ENCODE data around the gene DIRAS1. TPM values are rescaled to one million over a fixed set of nuclear protein-coding genes. Genes with fewer than 3 reads are reported as not detected.

The DIRAS1 gene
- total RNA-seq, 2 donors from 2014 or later = 2.3 TPM; not detected in 1

DNA sequence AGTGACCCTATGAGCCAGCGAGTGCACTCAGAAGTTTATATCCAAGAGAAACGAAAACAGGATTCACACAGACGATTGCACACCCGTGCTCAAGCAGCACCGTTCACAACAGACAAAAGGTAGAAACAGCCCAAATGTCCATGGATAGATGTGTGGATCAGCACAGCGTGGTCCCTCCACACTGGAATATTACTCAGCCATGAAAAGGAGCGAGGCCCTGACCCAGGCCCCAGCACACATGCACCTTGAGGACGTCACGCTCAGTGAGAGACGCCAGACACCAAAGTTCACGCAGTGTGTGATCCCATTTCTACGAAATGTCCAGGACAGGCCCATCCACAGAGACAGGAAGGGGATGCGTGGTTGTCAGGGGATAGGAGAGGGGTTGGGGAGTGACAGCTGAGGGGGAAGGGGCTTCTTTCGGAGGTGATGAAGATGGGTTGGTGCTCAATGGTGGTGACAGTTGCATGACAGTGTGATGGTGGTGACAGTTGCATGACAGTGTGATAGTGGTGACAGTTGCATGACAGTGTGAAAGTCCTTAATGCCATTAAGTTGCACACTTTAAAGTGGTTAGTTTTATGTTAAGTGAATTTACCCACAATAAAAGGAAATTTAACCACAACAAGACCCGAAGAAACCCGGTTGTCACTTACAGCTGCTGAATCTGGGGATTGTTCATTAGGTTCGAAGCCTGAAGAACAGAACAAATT is 37.6 kb upstream of the DIRAS1 start:
- peak; percentile 6 for ATAC-seq (ENCODE audit: insufficient number of reproducible peaks, low FRiP score, low read depth)
- no peaks in the 10 kb centered on the region for H3K9me3 ChIP-seq
- TF ChIP-seq, protein P1, sequence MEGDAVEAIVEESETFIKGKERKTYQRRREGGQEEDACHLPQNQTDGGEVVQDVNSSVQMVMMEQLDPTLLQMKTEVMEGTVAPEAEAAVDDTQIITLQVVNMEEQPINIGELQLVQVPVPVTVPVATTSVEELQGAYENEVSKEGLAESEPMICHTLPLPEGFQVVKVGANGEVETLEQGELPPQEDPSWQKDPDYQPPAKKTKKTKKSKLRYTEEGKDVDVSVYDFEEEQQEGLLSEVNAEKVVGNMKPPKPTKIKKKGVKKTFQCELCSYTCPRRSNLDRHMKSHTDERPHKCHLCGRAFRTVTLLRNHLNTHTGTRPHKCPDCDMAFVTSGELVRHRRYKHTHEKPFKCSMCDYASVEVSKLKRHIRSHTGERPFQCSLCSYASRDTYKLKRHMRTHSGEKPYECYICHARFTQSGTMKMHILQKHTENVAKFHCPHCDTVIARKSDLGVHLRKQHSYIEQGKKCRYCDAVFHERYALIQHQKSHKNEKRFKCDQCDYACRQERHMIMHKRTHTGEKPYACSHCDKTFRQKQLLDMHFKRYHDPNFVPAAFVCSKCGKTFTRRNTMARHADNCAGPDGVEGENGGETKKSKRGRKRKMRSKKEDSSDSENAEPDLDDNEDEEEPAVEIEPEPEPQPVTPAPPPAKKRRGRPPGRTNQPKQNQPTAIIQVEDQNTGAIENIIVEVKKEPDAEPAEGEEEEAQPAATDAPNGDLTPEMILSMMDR (IDR thresholded peaks at IDR 0.05) = no peak
- no peak overlapping the region for H3K4me3 ChIP-seq
- H3K27ac ChIP-seq = no peak overlapping the region
- no peaks in the 10 kb centered on the region for H3K4me1 ChIP-seq (ENCODE audit: control insufficient read depth in 1 of 2, low read depth in 2 of 2)
- peaks cover 47% of the 10 kb centered on the region for H3K36me3 ChIP-seq
- no peak for DNase-seq (ENCODE audit: low spot score)
- no peaks in the 10 kb centered on the region for H3K27me3 ChIP-seq (replicated peaks; ENCODE audit: insufficient read depth)

DNA sequence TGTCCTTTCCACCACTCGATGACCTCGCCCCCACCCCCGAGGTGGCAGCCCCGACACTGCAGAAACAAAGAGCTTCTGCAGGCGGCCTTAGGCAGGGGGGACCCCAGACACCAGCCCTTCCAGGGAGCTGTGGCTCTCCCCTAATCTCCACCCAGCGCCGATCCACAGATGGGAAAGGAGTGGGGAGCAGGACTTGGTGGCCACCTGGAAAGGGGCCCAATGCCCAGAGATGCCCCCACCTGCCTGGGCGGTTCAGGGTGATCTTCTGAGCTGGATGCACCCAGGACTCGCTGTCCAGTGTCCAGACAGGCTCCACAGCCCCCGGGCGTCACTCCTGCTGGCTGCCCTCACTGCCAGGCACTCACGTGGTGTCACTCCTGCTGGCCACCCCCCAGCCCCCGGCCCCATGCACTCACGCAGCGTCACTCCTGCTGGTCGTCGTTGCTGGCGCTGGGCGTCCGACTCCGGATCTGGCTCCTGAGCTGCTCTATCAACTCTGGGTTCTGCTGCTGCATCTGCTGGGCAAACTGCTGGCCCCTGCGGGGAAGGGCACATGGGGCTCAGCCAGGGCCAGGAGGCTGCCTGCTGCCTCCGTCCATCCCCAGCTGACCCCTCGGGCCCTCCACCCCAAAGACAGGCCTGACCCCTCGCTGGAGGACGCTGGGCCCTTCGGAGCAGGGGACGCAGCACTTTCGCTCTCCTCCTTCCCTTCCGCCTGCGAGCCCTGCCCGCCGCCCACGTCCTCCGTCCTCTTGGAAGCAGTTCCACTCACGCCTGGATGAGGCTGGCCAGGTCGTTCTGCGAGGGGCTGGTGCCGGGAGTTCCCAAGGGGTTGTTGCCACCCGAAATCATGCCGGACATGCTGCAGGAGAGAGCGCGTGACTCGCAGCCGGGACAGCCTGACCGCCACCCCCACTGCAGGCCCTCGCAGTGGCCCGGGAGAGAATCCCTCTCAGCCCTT is 36.0 kb upstream of the DIRAS1 start:
- no peaks in the 10 kb centered on the region for H3K4me1 ChIP-seq (ENCODE audit: control insufficient read depth in 1 of 2, low read depth in 2 of 2)
- H3K4me3 ChIP-seq = no peak overlapping the region
- H3K27me3 ChIP-seq (replicated peaks; ENCODE audit: insufficient read depth) = no peaks in the 10 kb centered on the region
- no peak for ATAC-seq (ENCODE audit: insufficient number of reproducible peaks, low FRiP score, low read depth)
- DNase-seq (ENCODE audit: low spot score) = no peak
- no peaks in the 10 kb centered on the region for H3K9me3 ChIP-seq
- peaks cover 35% of the 10 kb centered on the region for H3K36me3 ChIP-seq
- TF ChIP-seq, protein P1 (IDR thresholded peaks at IDR 0.05) = no peak
- H3K27ac ChIP-seq = no peak overlapping the region

DNA sequence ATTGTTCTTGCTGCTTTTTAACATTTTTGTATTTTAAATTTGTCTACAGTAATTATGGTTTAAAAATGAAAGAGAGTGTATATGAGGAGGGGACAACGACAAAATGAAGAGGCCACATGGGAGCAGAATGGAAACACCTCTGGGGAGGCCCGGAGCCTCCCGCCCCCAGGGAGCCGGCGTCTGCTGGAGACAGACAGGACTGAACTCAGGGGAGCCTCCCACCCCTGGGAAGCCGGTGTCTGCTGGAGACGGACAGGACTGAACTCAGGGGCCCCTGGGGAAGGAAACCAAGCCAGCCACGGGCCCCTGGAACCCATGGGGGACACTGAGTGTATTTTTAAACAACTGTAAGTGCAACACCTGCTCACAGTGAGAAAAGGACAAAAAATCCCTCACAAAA is 35.3 kb upstream of the DIRAS1 start:
- no peak overlapping the region for H3K4me3 ChIP-seq
- peaks cover 30% of the 10 kb centered on the region for H3K36me3 ChIP-seq
- TF ChIP-seq, protein P1 (IDR thresholded peaks at IDR 0.05) = no peak

DNA sequence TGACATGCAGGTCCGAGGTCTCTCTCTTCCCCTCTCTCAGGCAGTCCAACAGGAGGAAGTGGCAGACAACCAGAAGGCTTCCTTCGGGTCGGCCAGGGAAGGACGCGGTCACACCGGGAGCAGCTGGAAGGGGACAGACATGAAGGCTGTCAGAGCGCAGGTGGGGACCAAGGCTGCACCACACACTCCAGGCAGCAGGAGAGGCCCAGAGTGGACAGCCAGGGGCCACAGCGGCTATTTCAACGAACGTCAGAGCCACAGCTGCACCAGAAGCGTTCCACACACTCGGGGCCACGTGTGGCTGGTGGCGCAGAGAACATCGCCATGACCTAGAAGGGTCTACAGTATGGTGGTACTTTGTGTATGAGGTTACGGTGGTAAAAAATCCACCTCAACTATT is 34.6 kb upstream of the DIRAS1 start:
- TF ChIP-seq, protein P1 (IDR thresholded peaks at IDR 0.05) = no peak
- no peak for ATAC-seq (ENCODE audit: insufficient number of reproducible peaks, low FRiP score, low read depth)
- H3K9me3 ChIP-seq = no peaks in the 10 kb centered on the region
- no peaks in the 10 kb centered on the region for H3K4me1 ChIP-seq (ENCODE audit: control insufficient read depth in 1 of 2, low read depth in 2 of 2)
- H3K27ac ChIP-seq = no peak overlapping the region
- H3K4me3 ChIP-seq = no peak overlapping the region
- H3K27me3 ChIP-seq (replicated peaks; ENCODE audit: insufficient read depth) = no peaks in the 10 kb centered on the region
- peaks cover 30% of the 10 kb centered on the region for H3K36me3 ChIP-seq
- no peak for DNase-seq (ENCODE audit: low spot score)

More for the DNA sequence above, 35.3 kb upstream of the DIRAS1 start:
- ATAC-seq (ENCODE audit: insufficient number of reproducible peaks, low FRiP score, low read depth) (no peak), DNase-seq (ENCODE audit: low spot score) (no peak)
- Histone ChIP-seq H3K27me3 (replicated peaks; ENCODE audit: insufficient read depth) (no peaks in the 10 kb centered on the region), H3K27ac (no peak overlapping the region), H3K9me3 (no peaks in the 10 kb centered on the region), H3K4me1 (ENCODE audit: control insufficient read depth in 1 of 2, low read depth in 2 of 2) (no peaks in the 10 kb centered on the region)

DNA sequence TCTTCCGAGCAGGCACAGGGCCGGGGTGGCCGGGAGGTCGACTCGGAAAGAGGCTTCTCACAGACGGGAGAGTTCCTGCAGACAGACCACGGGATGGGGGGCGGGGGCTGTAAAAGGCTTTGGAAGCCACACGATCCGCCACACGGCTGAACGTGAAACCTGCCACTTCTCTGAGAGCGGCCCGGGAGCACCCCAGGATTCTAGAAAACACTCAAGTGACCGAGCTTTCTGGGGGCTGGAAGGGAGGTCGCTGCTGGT is 34.2 kb upstream of the DIRAS1 start:
- no peaks in the 10 kb centered on the region for H3K9me3 ChIP-seq
- TF ChIP-seq, protein P1 (IDR thresholded peaks at IDR 0.05) = no peak
- ATAC-seq (ENCODE audit: insufficient number of reproducible peaks, low FRiP score, low read depth) (no peak), DNase-seq (ENCODE audit: low spot score) (no peak)
- H3K27me3 ChIP-seq (replicated peaks; ENCODE audit: insufficient read depth) = no peaks in the 10 kb centered on the region
- no peaks in the 10 kb centered on the region for H3K4me1 ChIP-seq (ENCODE audit: control insufficient read depth in 1 of 2, low read depth in 2 of 2)
- H3K27ac ChIP-seq = no peak overlapping the region
- H3K4me3 ChIP-seq = no peak overlapping the region
- H3K36me3 ChIP-seq = peaks cover 30% of the 10 kb centered on the region
